Hematopoietic multipotent progenitor cell treated with erythropoietin and hydrocortisone succinate and interleukin-3 and kit ligand, for 4 days (in vitro differentiated cells): ENCODE results near the gene RHBG.
"Not testable (repeated sequence)": the region's sequence is repeated elsewhere in the genome, so short reads cannot be mapped to it uniquely, and the experiment has no call there.

Source experiments
- DNase-seq: peaks from one replicate; pipeline ENCODE4 v3.0.0-alpha.2; 2015

Gene RHBG

DNA sequence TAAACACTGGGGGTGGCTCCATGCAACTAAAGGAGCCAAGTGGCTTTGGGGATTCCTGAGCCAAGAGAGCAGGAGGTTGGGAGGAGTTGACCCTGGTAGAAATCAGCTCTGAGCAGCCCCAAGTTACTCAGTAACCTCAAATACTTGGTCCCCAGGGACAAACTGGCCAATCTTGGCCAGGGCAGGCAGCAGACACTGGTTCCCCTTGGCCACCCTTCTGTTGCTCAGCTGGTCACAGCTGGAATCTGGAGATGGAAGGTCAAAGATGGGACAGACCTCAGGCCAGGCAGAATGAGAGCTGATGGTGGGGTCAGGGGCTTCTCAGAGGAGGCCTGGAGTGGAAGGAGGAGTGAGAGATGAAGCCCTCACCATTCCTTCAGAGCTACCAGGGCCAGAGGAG lies 3.3 kb upstream of the RHBG start:
- no peak for DNase-seq

DNA sequence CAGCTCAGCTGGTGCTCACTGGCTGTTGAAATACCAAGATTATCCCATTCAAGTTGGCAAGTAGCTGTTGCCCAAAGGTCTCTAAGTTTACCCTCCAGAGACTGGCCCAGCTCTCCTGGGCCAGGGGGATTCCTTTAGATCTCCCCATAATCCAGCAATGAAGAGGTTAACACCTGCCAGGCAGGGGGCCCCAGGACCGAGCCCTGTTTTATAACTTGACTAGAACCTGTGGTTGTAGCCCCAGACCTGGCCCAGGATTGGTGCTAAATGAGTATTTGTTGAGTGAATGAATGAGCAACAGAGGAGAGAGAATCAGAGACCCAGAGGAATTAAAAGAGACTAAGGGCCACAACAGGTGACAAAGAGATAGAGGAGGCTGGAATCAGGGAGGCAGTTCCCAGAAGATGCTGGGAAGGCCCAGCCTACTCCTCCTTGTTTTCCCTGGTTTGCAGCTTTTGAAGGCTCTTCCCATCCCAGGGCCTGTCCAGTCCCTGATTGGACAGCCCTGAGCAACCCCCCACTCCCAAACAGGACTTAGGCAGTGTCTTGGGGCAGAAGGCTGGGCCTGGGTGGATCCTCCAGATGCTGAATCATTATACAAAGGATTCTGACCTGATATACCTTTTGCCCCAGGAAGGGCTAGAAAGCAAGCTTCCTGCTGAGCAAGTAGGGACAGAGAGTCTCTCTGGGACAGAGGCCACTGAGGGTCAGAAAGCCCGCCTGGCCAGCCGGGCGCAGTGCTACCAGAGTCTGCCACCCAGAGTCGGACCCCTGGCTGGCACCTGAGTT lies 2.4 kb upstream of the RHBG start:
- DNase-seq = no peak

DNA sequence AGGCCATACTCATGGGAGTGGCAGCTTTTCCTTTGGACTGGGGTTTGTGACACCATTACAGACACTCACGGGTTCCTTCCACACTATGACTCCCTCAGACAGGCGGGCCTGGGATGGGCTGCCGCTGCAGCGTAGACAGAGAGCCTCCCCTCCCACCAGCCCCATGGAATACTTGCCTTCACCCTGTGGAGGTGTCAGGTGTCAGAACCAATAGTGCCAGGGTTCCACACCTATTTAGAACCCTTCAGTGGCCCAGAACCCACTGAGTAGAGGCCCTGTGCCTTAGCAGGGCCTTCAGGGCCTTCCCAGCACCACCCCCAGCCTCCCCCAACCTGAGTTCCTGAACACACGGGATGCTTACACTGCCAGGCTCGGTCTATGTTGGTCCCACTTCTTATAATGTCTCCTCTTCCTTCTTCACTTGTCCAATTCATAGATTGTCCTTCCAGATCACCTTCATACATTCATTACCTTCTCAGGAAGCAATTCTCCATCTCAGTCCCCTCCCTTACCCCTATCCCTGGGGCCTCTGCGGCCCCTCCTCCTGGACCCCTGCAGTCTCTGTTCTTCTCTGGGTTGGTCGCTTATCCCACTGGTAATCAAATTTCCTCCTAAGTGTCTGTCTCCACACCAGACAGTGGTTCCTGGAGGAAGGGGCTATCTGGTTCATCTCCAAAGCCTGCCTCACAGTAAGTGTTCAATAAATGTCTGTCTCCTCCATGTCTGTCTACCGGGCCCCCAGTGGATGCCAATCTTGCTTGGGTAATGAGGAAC lies 1.4 kb upstream of the RHBG start:
- no peak for DNase-seq

DNA sequence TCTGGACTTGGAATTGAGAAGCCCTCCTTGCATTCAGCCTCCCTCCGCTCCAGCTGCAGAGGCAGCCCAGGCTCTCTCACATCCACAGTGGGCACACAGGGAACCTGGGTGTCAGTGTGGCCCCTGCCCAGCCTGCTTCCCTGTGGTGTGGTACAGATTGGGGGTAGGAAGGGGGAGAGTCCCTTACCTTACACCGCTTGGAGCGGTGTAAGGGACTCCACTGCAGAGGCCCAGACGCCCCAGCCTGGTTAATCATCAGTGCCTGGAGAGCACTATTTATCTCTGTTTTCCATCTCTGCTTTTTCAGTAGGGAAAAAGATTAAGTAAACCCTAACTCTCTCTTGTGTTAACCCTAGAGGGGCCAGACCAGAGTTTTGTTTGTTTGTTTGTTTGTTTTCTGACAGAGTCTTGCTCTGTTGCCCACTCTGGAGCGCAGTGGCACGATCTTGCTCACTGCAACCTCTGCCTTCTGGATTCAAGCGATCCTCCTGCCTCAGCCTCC lies 803 bp upstream of the RHBG start:
- DNase-seq = no peak

DNA sequence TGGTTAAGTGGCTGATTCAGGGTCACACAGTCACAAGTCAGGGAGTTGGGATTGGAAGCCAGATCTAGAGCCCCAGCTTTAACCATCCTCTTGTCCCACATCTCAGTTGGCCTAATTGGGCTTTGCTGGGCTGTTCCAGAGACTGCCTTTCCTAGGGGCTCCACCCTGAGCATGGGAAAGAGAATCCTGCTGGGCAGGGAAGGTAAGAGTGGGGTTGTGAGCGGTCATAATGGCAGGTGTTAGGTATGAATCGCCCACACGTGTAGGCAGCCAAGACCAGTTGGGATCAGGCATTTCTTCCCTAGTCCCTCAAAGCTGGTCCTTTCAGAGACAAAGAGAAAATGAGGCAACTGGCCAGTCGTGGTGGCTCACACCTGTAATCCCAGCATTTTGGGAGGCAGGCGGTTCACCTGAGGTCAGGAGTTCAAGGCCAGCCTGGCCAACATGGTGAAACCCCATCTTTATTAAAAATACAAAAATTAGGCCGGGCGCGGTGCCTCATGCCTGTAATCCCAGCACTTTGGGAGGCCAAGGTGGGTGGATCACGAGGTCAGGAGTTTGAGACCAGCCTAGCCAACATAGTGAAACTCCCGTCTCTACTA lies 775 bp downstream of the RHBG start:
- DNase-seq = not testable (repeated sequence)

DNA sequence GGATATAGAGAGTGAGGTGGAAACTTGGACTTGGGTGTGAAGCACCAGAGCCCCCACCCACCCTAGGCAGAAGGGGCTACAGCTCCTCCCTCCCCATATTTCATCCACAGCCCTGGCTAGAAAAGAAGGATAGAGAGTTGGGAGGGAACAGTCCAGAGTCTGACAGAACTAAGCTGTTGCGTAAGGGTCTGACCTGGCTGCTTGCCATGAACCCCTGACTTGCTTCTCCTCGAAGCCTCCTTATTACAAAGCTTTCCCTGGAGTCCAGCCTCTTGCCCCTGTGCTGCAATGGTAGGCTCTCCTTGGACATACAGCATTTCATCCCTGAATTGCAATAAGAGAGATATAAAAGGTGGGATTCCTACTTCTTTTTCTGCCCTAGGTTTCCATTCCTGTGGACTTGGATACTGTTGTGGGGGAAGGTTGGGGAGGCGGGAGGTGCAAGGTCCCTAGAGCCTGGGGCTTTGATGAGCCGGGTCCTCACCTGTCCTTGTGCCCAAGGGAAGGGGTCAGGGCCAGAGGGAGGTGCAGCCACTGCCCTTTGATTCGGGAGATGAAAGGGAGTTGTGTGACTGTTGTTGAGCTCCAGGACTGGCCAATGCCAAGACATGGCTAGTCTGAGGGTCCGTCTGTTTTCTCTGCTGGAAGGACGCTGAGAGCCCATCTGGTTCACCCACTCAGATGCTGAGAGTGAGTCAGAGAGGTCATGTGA lies 2.7 kb downstream of the RHBG start:
- DNase-seq = peak; percentile 66

DNA sequence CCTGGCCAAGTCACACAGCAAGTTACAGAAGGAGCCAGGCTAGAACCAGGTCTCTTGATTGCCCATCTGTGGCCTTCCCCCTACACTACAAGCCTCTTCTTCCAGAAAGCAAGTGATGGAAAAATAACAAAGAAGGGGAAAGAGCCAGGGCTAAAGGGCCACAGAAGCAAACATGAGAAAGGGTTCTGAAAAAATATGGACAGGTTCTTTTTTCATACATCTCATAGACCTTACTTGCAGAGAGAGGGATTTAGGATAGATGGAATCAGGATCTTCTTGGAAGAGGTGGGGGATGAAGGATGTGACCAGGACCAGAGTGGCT lies 3.2 kb downstream of the RHBG start:
- DNase-seq = no peak

DNA sequence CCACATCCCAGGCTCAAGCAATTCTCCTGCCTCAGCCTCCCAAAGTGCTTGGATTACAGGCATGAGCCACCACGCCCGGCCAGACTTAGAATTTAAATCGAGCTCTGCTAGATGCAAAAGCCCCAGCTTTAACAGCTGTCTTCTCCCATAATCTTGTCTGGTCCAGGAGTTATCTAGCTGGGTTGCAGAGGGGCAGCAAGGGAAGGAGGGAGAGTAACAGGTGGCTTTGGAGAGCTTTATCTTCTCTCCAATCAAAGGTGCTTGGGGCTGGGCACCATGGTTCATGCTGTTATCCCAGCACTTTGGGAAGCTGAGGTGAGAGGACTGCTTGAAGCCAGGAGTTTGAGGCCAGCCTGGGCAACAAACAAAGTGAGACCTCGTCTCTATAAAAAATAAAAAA lies 3.9 kb downstream of the RHBG start:
- no peak for DNase-seq

DNA sequence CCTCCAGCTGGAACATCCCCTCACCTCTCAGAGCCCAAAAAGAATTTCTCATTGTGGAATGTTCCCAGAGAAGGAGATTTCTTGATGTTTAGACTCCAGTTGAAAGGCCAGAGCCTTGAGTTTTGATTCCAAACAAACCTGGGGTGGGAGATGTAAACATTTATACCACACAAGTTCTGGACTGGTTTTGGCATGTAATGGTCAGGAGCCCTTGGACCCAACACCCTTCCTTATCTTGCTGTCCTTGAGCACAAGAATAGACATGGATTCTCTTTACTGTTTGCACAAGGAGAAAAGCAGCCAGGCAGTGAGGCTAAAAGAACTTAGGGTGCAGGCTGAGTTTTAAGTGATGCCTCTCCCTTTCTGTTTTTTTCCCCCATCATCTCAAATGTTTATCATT lies 4.5 kb downstream of the RHBG start:
- DNase-seq = no peak

DNA sequence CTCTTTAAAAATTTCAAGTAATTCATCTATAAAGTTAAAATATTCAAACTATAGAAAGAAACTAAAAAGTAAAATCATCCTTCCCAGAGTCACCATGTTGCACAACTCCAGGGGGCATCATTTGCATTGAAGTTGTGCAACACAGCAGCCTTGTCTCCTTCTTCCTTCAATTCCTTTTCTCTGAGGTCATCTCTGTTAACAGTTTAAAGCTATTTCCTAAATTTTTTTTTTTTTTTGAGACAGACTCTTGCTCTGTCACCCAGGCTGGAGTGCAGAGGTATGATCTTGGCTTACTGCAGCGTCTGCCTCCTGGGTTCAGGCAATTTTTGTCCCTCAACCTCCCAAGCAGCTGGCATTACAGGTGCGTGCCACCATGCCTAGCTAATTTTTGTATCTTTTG lies 7.1 kb downstream of the RHBG start:
- DNase-seq = peak; percentile 40

DNA sequence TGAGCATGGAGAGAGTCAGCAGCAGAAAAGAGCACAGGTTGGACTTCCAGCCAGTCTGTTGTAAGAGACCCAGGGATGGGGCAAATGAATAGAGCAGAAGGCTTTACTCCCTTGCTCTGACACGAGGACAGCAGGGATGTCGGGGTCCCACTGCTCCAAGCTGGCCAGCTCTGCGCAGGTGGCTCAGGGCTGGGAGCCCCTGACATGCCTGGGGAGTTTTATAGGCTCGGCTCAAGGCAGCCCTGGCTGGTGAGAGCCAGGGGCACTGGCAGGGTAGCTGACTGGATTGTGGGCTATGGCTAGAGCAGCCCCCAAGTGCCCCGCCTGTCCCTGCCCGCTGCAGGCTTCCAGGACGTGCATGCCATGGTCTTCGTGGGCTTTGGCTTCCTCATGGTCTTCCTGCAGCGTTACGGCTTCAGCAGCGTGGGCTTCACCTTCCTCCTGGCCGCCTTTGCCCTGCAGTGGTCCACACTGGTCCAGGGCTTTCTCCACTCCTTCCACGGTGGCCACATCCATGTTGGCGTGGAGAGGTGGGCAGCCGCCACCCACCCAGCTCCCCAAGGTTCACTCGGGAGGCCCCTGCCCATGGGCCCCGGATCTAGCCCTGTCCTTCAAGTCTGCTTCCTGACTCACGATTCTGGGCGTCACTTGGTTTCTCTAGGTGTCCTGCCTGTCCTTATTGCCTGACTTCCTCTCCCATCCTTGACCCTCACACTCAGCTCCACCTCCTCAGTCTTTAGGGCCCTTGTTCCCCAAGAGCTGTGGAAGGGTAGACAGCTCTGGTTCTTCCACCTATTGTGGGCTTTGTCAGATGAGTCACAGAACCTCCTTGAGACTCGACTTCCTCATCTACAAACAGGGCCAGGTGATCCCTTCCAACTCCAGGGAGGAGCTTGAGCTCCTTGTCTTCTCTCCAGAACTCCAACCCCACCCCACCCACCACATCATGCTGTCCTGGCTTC lies 8.2 kb downstream of the RHBG start:
- peak; percentile 11 for DNase-seq

DNA sequence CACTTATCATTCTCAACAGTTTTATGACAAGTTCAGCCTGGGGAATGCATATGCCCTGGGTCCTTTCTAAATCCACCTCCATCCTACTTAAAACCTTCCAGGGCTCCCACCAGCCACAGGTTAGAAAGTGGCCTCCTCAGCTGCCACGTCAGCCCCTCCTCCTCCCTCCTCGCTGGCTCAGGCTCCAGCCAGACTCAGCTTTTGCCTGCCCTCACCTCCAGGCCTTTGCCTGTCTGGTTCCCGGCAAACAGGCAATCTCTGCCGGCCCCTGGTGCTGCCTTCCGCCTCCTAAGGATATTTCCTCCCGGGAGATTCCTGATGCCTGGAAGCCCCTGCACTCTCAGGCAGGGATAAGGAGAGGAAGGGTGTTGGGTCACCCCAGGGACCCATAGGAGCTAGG lies 9.5 kb downstream of the RHBG start:
- DNase-seq = no peak

DNA sequence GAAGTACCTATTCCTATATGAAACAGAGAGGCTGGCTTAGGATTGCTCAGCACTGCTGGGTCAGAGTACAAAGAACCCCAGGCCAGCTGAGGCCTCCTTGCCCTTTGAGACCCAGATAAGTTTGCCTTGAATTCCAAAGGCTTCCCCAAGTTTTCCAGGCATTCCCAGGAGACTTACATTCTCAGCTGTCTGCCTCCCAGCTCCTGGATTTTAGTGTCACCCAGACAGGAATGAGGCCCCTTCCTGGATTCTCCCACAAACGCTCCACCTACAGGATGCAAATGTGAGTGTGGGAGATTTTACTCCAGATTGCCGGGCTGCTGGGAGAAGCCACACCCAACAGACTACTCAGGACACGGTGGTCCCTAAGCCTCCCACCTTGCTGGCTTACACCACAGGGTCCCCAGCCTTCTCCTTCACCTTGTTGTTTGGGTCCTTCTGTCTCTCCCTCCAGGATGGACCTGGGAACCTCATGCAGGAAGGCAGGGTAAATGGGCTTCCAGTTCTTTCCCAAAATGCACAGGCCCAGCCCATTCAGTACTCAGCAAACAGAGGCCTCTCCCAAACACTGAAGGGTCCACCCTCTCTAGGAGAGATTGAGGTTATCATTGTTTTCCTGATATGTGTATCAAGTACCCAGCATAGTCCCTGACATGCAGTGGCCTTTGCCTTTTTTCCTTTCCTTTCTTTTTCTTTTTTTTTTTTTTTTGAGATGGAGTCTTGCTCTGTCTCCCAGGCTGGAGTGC lies 10.6 kb downstream of the RHBG start:
- no peak for DNase-seq

DNA sequence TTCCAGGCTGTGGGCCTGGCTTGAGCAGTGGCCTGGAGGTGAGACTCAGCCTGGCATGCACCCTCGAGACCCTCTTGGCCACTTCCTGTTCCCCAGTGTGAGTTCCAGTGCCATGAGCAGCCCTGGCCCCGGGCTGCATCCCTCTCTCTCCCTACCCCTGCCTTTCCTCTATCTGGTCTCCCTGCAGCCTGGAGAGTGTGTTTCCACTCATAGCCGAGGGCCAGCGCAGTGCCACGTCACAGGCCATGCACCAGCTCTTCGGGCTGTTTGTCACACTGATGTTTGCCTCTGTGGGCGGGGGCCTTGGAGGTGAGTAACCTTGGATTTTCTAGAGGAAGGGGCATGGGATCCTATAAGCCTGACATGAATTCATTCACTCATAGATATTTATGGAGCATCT lies 13.6 kb downstream of the RHBG start:
- no peak for DNase-seq

DNA sequence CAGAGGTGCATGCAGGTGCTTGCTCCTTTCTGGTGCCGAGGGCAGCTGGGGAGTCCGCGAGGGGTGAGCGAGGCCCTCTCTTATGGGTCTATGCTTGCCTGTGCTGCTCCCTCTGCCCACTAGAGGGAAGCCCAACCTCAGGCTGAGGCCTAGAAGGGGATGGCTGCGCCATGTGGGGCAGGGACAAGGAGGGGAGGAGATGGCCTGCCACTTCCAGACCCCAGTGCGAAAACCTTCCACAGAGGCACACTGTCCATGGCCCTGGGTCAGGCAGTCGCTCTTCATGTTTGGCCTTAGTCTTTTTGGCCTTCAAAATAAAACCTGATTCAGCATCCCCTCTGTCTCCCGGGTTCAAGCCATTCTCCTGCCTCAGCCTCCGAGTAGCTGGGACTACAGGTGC lies 14.0 kb downstream of the RHBG start:
- DNase-seq = peak; percentile 84

DNA sequence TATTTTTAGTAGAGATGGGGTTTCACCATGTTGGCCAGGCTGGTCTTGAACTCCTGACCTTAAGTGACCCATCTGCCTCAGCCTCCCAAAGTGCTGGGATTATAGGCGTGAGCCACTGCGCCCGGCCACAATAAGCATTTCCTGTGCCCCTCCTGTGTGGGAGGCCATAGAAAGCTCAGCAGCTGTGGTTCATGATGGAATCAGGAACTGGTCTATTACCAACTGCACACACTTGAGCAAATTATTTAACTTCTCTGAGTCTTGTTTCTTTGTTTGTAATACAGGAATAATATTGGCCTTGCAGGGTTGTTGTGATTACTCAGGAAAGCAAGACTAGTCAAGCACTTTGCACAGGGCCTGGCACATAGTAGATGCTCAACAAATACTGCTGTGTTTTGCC lies 15.0 kb downstream of the RHBG start:
- peak; percentile 39 for DNase-seq

DNA sequence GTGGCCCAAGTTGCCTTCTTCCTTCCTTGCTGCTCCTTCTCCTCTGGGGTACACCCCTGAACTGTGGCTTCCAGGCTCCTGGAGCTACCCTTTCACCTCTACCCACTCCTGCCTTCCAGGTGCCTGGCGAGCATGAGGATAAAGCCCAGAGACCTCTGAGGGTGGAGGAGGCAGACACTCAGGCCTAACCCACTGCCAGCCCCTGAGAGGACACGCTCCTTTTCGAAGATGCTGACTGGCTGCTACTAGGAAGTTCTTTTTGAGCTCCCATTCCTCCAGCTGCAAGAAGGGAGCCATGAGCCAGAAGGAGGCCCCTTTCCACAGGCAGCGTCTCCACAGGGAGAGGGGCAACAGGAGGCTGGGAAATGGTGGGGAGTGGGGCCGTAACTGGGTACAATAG lies 15.6 kb downstream of the RHBG start:
- no peak for DNase-seq

DNA sequence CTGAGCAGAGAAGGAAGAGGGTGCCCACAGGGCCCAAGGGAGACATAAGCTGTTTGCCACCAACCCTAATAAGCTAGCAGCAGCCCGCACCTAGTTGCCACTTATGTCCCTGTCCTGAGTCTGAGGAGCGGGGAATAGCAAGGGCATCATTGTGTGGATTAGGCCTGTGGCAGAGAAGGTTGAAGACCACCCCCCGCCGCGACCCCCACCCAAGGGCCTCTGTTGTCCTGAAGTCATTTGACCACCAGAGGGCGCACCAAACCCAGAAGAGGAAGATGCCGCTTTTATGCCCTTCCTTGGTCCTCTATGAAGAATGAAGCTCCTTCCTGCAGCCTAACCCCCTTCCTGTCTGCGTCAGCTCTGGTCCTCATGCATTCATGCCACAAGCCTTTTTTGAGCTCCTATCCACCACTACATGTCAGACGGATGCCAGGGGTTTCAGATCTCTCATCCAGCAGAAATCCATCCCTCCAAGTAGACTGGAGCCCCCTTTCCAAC lies 16.6 kb downstream of the RHBG start:
- peak; percentile 89 for DNase-seq

DNA sequence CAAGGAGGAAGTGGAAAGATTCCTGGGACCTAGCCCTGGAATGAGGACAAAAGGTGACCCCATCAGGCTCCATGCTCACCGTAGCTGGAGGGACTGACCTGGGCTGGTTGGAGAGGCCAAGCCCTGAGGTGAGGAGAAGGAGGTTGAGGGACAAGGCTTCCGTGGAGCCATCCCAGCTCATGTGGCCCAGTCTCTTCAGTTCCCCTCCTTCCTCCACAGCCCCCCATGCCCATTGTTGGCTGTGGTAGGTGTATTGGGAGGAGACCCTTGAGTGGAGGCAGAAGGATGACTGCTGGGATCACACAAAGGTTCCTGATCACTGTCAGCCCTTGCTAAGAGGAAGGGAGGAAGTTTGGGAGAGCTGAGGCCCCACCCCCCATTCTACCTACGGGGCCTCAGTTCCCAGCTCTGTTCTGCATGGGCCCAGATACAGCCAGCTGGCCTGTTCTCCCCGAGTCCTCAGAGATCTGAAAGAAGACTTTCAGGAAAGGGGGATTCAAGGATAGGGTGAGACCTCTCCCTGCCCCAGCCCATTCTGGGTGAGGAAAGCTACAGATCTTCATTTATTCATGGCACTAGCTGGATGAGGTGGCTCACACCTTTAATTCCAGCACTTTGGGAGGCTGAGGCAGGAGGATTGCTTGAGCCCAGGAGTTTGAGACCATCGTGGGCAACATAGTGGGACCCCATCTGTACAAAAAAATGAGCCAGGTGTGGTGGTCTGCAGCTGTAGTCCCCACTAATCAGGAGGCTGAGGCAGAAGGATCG lies 17.3 kb downstream of the RHBG start:
- no peak for DNase-seq
